SH-SY5Y (cell line): Measurements from ENCODE around the gene GNLY.

Source experiments
- GATA2 ChIP-seq: IDR thresholded peaks from 2 replicates; pipeline ENCODE4 v1.6.1; 2011; ENCODE audit warnings: mild to moderate bottlenecking, low read depth, low read length
- GATA3 ChIP-seq: IDR thresholded peaks from 2 replicates; pipeline ENCODE4 v1.6.1; 2011; ENCODE audit warnings: low read depth, mild to moderate bottlenecking, low read length, moderate library complexity

The GNLY gene

DNA sequence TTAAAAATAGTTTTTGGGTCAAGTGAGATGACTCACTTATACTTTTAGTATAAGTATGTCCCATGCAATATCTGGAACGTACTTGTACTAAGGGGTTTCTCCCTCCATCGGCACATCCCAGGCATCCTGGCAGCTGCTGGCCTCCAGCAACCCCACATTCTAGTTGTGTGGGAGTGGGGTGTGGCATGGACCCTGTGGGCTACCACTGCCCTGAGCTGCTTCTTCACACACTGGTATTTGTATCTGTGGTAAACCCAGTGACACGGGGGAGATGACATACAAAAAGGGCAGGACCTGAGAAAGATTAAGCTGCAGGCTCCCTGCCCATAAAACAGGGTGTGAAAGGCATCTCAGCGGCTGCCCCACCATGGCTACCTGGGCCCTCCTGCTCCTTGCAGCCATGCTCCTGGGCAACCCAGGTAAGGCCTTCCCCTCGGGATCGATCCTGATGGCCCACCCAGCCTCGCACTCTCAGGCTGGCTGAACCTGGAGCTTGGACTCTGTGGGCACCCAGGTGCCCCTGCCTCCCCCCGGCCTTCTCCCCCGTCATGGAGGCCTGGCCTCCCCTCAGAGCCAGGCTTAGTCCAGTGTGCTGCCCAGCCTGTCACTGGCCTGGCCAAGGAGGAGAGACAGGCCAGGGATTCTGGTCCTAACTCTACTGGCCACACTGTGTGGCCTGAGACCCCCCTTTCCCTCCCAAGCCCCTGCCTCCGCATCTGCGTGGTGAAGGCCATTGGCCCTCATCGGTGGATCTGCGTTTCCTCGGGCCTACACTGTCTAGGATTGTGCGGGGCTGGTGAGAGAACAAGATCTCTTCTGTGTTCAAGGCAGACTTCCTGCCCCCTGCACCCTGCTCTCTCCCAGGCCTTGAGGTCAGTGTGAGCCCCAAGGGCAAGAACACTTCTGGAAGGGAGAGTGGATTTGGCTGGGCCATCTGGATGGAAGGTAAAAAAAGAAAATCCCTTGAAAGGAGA lies at the start of gene GNLY:
Gene GNLY, plus strand, starts transcription at position 307 of the 974 bp plus-strand sequence. Its CDS starts 61 bp downstream, at position 368.
- TF ChIP-seq GATA3 (no peak), GATA2 (no peak)

DNA sequence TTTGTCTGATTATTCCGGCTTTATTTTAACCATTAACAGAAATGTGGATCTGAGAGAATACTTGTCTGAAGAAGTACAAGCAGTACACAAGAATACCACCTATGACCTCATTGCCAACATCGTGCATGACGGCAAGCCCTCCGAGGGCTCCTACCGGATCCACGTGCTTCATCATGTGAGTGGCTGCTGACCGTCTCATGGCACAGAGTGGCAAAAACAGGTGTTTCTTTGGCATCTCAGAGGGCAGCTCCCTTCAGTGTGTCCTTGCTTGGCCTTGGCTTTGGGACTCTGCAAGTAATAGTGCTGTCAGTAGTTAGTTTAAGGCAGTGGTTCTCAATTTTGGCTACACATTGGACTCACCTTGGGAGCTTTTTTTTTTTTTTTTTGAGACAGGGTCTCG lies 49.2 kb upstream of the GNLY start:
- TF ChIP-seq GATA2 (no peak), GATA3 (no peak)

DNA sequence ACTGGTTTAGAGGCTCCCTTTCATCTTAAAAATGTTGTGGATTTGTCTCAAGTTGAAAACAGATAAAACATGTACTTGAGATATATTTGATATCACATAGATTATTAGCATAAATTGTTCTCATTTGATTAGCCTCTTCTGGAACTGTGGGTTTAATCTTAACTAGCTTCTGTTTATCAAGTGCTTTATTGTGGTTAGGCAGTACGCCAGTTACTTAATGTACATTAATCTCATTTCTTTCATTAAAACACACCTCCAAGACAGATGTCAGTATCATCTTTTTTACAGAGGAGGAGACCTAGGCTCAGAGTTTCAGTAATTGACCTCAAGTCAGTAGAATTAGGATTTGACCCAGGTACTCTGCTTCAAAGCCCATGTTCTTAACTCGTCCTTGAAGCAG lies 48.0 kb upstream of the GNLY start:
- TF ChIP-seq GATA3 (no peak), GATA2 (no peak)

GRCh38 chr2:85647823-85648526 lies 46.2 kb upstream of the GNLY start:
- TF ChIP-seq GATA2 (no peak), GATA3 (no peak)

- TF ChIP-seq GATA2: no peak
- no peak for TF ChIP-seq GATA3
These were observed 45.5 kb upstream of the GNLY start for GRCh38 chr2:85648619-85649018.

DNA sequence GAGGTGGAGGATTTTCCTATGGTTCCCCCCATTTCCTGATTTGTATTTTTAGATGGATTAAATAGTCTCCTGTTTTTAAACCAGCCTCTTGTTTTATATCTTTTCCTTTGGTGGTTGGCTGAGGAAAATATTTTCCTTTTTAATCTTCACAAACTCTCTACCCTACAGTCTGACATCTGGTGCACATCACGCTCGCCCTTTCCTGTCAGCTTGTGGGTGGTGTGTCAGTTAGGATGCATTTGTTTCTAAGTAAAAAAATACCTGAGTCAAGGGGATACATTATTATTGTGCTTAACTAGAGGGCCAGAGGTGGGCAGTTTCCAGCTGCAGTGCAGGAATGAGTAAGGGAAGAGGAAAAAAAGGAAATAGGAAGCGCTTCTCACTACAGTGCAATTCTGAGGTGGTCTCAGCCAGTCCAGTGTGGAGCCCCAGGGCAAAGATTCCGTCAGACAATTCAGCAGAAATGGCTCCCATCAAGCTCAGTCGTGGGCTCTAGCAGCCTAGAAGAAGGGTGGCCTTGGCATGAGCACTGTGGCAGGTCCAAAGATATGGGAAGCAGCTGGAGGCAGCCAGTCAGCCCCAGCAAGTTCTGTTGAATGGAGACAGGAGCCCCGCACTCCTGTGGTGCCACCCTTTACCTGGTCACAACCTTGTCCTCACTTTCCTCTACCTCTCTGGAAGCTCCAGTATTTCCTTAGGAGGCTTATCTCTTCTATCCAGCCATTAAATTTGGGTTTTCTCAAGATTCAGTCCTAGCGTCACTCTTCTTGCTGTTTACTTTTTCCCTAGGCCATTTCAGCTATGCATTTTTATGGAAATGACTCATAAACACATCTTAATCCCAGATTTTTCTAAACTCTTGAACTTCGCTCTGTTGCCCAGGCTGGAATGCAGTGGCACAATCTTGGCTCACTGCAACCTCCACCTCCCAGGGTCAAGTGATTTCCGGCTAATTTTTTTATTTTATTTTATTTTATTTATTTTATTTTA lies 44.7 kb upstream of the GNLY start:
- no peak for TF ChIP-seq GATA2
- no peak for TF ChIP-seq GATA3

DNA sequence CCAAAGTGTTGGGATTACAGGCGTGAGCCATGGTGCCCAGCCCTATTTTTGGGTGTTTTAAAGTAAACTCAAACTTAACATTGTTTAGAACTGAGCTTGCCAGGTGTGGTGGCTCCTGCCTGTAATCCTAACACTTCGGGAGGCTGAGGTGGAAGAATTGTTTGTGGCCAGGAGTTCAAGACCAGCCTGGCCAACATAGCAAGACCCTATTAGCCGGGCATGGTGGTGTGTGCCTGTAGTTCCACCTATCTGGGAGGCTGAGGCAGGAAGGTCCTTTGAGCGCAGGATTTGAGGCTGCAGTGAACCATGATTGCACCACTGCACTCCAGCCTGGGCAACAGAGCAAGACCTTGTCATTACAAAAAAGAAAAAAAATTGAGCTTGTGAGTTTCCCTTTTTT lies 43.7 kb upstream of the GNLY start:
- TF ChIP-seq GATA2 (no peak), GATA3 (no peak)

- TF ChIP-seq GATA3 (no peak), GATA2 (no peak)
These were observed 43.1 kb upstream of the GNLY start for GRCh38 chr2:85651097-85651496.

DNA sequence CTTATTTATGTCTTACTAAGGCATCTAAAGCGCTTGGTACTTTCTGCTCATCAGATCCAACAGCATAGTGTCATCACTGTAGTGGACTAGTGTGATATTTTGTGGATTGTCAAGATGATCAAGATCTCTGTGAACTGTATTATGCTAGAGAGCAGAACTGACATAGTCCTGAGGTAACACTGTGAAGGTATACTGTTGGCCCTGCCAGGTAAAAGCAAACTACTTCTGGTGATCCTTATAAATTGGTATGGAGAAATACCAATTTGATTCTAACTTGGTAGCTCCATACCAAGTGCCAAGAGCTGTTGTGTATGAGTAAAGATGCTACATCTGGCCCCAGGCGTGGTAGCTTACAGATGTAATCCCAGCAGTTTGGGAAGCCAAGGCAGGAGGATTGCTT lies 42.1 kb upstream of the GNLY start:
- TF ChIP-seq GATA2: no peak

- no peak for TF ChIP-seq GATA2
- TF ChIP-seq GATA3: no peak
These were observed 40.2 kb upstream of the GNLY start for GRCh38 chr2:85653996-85654395.

- no peak for TF ChIP-seq GATA2
- TF ChIP-seq GATA3: no peak
These were observed 38.2 kb upstream of the GNLY start for GRCh38 chr2:85655961-85656417.

- no peak for TF ChIP-seq GATA2
- no peak for TF ChIP-seq GATA3
These were observed 37.7 kb upstream of the GNLY start for GRCh38 chr2:85656468-85656867.

DNA sequence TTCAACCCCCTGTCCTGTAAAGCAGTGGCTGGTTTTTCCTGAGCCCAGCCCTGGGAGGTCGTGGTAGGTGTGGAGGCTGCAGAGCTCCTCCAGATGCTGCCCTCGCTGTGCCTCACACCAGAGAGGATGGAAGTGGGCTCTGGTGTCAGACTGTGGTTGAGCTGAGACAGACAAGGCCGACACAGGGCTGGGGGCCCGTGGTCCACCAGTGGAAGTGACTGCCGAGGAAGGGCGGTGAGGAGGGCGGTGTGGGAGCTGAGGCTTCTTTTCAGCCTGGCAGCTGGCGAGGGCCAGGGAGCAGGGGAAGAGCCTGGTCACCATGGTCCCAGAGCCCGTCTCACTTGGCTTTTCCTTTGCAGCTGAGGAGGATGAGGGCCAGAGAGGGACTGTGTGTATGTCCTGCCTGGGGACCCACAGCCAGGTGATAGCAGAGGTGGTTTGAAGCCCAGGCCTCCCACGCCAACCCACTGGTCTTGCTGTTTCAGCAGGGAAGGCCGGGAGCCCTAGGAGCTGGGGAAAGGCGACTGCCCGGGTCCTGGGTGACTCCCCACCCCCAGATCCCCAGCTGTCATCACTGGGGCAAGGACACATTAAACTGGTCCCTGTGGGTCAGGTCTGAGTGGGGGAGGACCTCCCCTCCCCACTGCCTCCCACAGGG lies 34.7 kb upstream of the GNLY start:
- TF ChIP-seq GATA3 (no peak), GATA2 (no peak)

- TF ChIP-seq GATA3 (no peak), GATA2 (no peak)
These were observed 33.4 kb upstream of the GNLY start for GRCh38 chr2:85660725-85661124.
